HepG2 (cell line): ENCODE results near the gene MCF2L.

Experiments
- CTCF ChIP-seq: sonication (generic); formaldehyde crosslinking; IDR thresholded peaks from 2 replicates; pipeline ENCODE4 v1.5.0; 2020; ENCODE audit warnings: mild to moderate bottlenecking, missing genetic modification reagents, moderate library complexity
- GFI1 ChIP-seq: sonication (generic); formaldehyde crosslinking; IDR thresholded peaks from 2 replicates; pipeline ENCODE4 v1.5.0; 2020; ENCODE audit warnings: missing genetic modification reagents, mild to moderate bottlenecking, borderline replicate concordance
- IKZF1 ChIP-seq: fragments of 450-650 bp; IDR thresholded peaks from 2 replicates; pipeline ENCODE4 v1.7.1; 2016
- POLR2AphosphoS5 ChIP-seq: IDR thresholded peaks from 2 replicates; pipeline ENCODE4 v1.6.1; 2012; ENCODE audit warnings: low read depth, low read length
- SAFB2 ChIP-seq: sonication (generic); formaldehyde crosslinking; IDR thresholded peaks from 2 replicates; pipeline ENCODE4 v1.5.1; 2020; ENCODE audit warnings: missing genetic modification reagents, low read depth, mild to moderate bottlenecking, borderline replicate concordance

GRCh38 chr13:113002206-113002912, 33.3 kb downstream of the MCF2L start:
- TF ChIP-seq SAFB2 (no peak), CTCF (peak; percentile 84), IKZF1 (no peak), GFI1 (CRISPR knock-in tag) (no peak; the same call in 1 of the 2 replicates), POLR2AphosphoS5 (no peak)
